HFFc6 (cell line): ENCODE measurements around the gene TTLL7. TPM values are rescaled to one million over a fixed set of nuclear protein-coding genes. Genes with fewer than 3 reads are reported as not detected.

Experiments
- DNase-seq: peaks from one replicate; pipeline ENCODE4 v3.0.0-alpha.2; 2018
- H3K27ac Mint-ChIP-seq: 2 replicates; pipeline ENCODE4 v1.8.0; 2020; ENCODE audit warnings: mild to moderate bottlenecking, mixed read lengths
- H3K27me3 Mint-ChIP-seq: 2 replicates; pipeline ENCODE4 v1.8.0; 2021; ENCODE audit warnings: mild to moderate bottlenecking, moderate library complexity, mixed read lengths; ENCODE audit not compliant: insufficient read depth
- H3K36me3 Mint-ChIP-seq: 2 replicates; pipeline ENCODE4 v1.8.0; 2021; ENCODE audit warnings: low read depth, mixed read lengths
- H3K4me1 Mint-ChIP-seq: 2 replicates; pipeline ENCODE4 v1.8.0; 2020; ENCODE audit warnings: low read depth, mixed read lengths
- H3K4me3 Mint-ChIP-seq: 2 replicates; pipeline ENCODE4 v1.8.0; 2020; ENCODE audit warnings: mild to moderate bottlenecking, moderate library complexity, mixed read lengths
- H3K9me3 Mint-ChIP-seq: 2 replicates; pipeline ENCODE4 v1.8.0; 2020; ENCODE audit warnings: mild to moderate bottlenecking, mixed read lengths
- CTCF ChIP-seq: fragments of 200-600 bp; sonication (generic); IDR thresholded peaks from 2 replicates; pipeline ENCODE4 v1.5.0; 2021; ENCODE audit warnings: antibody characterized with exemption, mild to moderate bottlenecking
- total RNA-seq, 6 experiments: library from RNA; stranded (reverse); fragmentation: NEBNext Ultra II Directional; extraction: Animal tissue kit (Norgen Biotek cat#: 25700); gene quantifications; 2 replicates in 1 of 6; 3 replicates in 5 of 6; pipeline ENCODE4 v1.2.3, GENCODE V29; 2021

TTLL7 gene
- total RNA-seq, 6 experiments from 2014 or later, result 5.1 to 8.4 (median 7.5) TPM

- Mint-ChIP-seq H3K27ac (no peak overlapping the region), H3K9me3 (no peaks in the 10 kb centered on the region), H3K4me3 (no peak overlapping the region), H3K36me3 (no peaks in the 10 kb centered on the region), H3K4me1 (no peaks in the 10 kb centered on the region), H3K27me3 (no peaks in the 10 kb centered on the region)
- TF ChIP-seq CTCF, result no peak
- no peak for DNase-seq
Measured at GRCh38 chr1:83950106-83950661, 48.7 kb downstream of the TTLL7 start.

GRCh38 chr1:83942914-83943313 is 56.0 kb downstream of the TTLL7 start:
- peak; percentile 20 for DNase-seq
- no peak for TF ChIP-seq CTCF
- Mint-ChIP-seq H3K36me3 (peaks cover 16% of the 10 kb centered on the region), H3K4me1 (no peaks in the 10 kb centered on the region), H3K9me3 (peaks cover 17% of the 10 kb centered on the region; the same call in 1 of the 2 replicates), H3K27me3 (no peaks in the 10 kb centered on the region), H3K27ac (no peak overlapping the region; the same call in 1 of the 2 replicates), H3K4me3 (no peak overlapping the region)

- Mint-ChIP-seq H3K27me3 (no peaks in the 10 kb centered on the region; the same call in 1 of the 2 replicates), H3K36me3 (no peaks in the 10 kb centered on the region), H3K4me3 (no peak overlapping the region), H3K27ac (no peak overlapping the region), H3K4me1 (no peaks in the 10 kb centered on the region), H3K9me3 (no peaks in the 10 kb centered on the region)
- DNase-seq, result no peak
- TF ChIP-seq CTCF, result no peak
Measured at GRCh38 chr1:83934550-83934949, 64.4 kb downstream of the TTLL7 start.

- Mint-ChIP-seq H3K4me3 (no peak overlapping the region), H3K36me3 (no peaks in the 10 kb centered on the region), H3K4me1 (no peaks in the 10 kb centered on the region), H3K9me3 (no peaks in the 10 kb centered on the region), H3K27ac (no peak overlapping the region), H3K27me3 (no peaks in the 10 kb centered on the region; the same call in 1 of the 2 replicates)
- no peak for DNase-seq
- TF ChIP-seq CTCF, result no peak
Measured at GRCh38 chr1:83932693-83933092, 66.2 kb downstream of the TTLL7 start.

GRCh38 chr1:83932281-83932680 is 66.7 kb downstream of the TTLL7 start:
- Mint-ChIP-seq H3K9me3 (no peaks in the 10 kb centered on the region), H3K36me3 (no peaks in the 10 kb centered on the region), H3K27ac (no peak overlapping the region), H3K4me3 (no peak overlapping the region), H3K4me1 (peaks cover 2% of the 10 kb centered on the region; the same call in 1 of the 2 replicates), H3K27me3 (no peaks in the 10 kb centered on the region; the same call in 1 of the 2 replicates)
- TF ChIP-seq CTCF, result no peak
- no peak for DNase-seq
